ENCODE data around the gene ZHX3.

Gene ZHX3

DNA sequence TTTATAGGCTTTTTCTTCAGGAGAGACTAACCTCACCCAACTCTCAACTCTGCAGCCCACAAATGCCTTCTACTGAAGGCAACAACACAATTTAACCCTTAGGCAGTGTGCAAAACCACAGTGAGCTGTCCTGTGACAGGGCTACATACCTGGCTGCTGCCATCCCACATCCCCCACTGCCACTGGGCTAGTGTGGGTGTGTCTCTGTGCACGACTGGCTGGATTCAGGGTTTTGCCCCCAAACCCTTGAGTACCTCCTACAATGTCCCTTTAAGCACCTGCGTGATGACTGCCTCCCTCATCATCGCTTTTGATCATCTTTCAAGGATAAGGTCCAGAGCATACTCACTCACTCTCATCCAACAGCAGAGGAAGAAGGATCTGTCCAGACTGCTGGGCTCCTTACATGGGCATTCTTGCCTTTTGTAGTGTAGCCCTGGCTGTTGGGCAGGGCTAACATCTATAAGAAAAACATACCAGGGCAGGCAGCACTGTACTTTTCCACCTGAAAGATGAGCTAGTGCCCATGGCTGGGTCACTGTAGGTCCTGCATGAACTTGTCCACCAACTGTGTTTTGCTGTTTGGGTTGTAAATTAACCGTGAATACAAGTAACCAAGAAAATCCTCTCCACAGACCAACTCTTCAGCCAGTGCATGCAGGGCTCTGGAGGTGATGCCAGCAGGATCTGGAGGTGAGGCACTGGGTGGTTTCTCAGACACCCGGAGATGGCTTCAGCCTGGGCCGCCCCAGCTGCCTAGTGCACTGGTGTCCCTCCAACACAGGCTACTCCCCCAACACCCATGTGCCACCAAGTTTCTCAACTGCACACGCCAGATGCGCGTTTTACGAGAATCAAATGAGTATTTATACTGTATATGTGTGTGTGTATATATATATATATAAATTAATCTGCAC is 135.0 kb downstream of the ZHX3 start:
- DNase-seq, result no peak

DNA sequence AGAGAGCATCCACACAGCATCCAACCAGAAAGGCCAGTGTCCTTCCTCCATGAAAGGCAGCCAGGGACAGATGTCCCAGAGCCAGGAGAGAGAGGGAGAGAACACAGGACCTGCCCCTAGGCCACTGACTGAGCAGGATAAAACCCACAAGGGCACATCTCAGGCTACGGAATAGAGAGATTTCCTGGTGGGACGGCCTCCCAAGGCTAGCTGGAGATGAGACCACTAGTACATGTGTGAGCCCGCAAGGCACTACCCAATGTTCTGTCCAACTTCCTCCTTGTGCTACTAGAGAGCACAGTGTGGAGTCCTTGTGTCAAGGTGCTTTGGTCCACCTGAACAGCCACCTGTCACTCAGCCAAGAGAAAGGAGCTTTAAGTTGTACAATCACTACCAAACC is 136.0 kb downstream of the ZHX3 start:
- DNase-seq, result no peak

DNA sequence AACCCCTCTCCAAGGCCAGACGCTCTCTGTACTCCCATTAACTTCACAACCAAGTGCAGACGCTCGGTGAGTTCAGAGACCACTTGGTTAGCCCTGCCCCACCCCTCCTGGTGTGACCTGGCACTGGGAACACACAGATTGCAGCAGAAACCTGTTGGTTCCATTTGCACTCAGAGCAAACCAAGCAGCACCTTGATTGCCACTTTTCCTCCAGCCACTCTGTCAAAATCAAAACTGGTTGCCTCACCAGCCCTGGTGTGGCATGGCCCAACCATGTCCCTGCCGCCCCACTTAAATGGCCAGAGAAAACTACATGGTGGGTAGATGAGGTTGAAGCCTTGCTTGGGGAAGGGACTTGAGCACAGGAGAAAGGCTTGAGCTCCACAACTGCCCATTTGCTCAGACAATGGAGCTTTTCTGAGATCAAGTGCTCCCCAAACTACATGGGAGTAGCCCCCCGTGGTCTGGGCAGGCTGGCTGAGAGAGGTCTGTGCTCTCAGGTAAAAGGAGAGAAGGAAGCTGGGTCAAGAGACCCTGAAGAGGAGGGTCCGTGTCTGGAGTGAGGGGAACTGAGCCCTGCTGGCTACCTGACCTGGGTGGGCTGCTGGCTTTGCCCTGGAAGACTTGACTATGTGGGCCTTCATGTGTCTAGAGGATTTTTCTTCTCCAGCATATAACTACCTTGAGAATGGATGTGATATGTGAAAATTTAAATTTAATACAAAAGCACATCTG is 136.8 kb downstream of the ZHX3 start:
- DNase-seq, result no peak

DNA sequence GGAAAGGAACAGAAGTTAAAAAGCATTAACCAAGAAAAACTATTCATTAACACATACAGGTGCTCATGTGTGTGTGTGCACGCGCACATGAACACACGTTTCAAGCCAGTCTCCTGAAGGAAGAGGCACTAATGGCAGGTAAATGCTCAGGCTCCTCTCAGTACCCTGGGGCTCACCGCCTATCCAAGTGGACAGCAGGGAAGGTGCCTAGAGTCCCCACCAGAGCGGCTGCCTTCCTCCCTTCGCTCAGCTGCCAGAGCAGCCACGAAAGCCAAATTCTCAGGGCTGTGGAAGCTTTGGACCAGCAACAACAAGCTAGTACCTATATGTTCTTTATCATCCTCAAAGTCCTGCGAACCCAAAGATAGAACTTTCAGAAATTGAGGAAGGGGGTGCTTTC is 137.6 kb downstream of the ZHX3 start:
- DNase-seq, result no peak

DNA sequence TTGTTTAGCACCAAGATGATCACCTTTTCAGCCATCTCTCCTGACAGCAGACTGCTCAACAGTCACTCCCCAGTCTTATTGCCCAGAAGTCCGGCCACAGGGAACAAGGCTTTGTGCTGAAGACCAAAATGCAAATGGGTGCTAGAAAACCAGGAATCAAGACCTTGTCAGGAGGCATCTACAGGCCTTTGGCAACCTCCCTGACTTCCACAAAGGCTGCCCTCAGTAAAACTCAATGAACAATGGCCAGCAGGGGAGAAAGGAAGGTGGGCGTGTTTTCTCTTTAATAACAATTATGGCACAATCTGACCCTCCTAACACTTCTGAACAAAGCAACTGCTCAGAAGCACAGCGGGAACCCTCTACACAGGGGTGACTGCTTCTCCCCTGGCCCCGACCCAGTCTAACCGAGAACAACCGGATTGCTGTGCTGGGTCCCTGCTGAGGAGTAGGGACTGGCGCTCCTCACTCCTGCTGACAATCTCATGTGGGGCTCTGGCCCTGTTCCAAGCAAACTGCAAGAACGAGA is 138.6 kb downstream of the ZHX3 start:
- no peak for DNase-seq

DNA sequence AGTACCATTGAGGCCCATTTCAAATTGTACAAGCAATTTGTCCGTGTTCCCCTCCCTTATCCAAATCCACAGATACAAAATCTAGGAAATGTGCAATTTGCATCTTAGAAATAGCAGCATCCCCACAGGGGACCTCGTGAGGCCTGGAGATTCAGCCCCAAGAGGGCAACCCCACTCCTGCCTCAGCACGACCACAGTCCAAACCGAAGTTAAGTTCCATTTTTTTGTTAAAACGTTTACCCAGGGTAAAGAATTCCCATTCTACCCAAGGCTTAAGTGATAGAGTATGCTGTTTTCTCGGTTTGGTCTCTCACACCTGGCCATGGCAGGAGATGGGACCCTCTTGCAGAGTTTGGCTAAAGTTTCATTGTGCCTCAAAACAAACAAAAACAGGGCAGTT is 139.0 kb downstream of the ZHX3 start:
- no peak for DNase-seq

DNA sequence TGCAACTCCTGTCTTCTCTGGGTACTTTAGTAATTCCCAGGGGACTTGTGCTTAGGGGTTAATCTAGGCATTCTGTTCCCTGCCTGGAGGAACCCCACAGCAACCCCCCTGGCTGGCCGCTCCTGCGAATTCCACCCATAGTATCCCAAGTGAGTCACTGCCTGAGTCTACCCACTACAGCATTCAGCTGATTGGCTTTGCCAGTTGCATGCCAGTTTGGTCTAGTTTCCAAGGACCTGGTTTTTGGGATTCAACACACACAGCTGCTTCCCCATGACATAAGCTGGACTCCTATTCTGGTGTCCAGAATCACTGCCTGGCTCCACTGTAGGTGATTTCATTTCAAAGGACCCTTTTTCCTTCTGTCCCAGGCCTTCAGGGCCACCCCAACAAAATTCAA is 139.9 kb downstream of the ZHX3 start:
- DNase-seq, result no peak

DNA sequence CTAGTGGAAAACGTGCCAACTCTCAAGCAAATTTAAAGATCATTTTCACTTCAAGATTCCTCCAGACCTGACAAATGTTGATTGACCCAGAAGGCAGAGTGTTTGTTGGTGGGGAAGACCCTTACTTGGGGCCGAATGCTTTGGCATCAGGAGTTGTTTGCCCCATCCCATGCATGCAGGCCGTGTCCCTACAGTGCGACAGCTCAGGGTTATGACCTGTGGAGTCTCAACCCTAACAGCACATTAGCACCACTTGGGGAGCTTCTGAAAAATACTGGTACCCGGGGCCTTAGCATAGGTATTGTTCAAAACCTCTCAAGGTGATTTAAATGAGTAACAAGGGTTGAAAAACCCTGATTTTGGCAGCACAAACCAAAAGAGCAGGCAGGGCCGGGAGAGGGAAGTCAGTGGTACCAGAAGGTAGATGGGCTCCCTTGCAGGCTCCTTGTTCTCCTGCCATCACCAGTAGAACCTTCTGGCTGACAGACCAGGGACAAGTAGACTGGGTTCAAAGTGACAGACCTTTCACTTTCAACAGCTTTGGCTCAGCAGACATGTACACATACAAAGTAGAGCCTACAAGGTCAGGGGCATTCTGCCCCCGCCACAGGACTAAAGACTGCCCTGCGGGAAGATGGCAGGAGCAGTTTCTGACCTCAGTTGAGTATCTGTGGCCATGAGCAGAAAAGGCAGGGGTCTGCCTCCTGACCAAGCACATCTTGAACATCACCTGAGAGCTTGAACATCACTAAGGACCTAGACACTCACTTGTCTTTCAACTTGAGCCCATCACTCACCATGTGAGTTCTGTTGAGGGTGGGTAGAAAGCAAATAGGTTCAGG is 140.6 kb downstream of the ZHX3 start:
- no peak for DNase-seq

DNA sequence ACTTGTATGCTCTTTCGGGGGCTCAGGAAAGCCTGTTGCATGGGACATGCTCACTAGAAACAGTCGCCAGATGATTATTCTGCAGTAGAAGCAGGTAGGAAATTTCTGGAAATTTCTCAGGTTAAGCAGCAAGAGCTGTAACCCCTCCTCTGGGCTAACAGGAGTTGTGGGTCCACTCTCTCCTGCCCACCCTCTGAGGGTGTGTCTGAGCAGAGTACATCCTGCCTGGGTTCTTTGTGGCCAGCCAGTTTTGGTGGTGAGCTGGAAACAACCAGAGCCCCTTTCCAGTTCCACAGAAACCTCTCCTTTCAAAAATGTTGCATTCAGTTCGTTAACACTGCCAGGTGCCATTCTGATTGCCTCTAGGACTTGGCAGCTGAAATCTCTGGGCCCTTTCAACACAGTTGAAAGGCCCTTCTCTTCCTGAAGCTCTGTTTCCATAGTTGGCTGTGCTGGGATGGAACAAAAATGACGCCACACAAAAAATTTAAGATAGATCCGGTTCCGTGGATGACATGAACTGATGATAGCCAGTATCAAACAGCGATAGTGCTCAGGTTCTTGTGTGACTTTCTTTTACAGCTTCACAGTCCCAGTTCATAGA is 141.7 kb downstream of the ZHX3 start:
- no peak for DNase-seq

DNA sequence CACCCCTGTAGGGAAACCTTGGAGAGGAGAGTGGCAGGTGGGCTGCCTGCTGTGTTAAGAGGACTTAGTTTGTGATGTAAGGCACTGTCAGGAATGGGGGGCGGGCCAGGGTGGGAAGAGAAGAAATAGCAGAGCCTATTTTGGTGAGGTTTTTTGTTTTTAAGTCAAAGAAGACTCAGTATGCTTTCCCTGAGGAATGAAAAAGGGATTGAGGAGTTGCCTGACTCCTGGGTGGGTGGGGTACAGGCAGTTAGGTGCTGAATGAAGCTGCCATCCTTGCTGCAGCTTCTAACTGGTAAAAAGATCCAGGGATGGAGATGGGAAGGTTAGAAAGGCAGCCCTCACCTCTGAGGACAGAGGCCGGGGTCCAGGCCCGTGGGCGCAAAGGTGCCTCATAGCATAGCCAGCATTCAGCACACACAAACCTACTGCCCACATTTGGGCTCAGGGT is 142.3 kb downstream of the ZHX3 start:
- DNase-seq, result no peak

DNA sequence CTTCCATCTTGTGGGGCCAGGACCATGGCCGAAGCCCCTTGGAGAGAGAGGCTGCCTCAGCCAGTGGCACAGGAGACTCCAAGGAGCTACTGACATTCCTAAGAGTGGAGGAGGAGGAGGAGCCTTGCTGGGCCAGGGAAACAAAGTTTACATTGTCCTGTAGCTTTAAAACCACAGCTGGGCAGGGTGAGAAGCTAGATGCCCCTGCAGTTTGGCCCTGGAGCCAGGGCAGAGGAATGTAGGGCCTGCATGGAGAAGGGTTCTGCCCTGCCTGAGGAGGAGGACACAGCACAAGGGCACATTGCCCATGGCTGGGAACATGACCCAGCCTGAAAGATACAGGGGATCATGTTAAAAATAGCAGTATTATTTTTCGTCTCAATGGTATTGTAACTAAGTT is 142.7 kb downstream of the ZHX3 start:
- no peak for DNase-seq

DNA sequence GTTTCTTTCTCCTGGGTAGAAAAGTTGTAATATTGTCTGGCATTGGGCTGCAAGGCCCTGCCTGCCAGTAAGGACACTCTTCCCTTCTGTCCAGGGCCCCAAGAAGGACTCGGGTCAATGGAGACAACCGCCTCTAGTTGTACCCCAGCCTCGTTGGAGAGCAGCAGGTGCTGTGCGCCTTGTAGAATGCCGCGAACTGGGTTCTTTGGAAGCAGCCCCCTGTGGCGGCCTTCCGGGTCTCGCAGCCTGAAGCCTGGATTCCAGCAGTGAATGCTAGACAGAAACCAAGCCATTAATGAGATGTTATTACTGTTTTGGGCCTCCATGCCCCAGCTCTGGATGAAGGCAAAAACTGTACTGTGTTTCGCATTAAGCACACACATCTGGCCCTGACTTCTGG is 143.2 kb downstream of the ZHX3 start:
- peak; percentile 4 for DNase-seq

DNA sequence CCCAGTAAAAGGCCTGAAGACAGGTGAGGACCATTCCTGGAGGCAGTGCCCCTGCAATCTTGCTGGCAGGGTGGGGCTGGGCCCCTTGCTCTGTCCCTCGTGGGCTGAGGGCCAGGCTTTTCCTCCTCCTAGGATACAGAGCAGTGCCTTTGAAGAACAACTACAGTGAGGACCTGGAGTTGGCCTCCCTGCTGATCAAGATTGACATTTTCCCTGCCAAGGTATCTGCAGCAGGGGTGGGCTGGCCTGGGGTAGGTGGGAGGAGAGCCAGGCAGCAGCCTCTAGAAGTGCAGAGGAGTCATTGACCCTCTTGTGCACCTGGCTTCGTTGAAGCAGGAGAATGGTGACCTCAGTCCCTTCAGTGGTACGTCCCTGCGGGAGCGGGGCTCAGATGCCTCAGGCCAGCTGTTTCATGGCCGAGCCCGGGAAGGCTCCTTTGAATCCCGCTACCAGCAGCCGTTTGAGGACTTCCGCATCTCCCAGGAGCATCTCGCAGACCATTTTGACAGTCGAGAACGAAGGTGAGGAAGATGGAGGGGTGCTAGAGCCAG is 143.7 kb downstream of the ZHX3 start:
- DNase-seq, result peak; percentile 6

DNA sequence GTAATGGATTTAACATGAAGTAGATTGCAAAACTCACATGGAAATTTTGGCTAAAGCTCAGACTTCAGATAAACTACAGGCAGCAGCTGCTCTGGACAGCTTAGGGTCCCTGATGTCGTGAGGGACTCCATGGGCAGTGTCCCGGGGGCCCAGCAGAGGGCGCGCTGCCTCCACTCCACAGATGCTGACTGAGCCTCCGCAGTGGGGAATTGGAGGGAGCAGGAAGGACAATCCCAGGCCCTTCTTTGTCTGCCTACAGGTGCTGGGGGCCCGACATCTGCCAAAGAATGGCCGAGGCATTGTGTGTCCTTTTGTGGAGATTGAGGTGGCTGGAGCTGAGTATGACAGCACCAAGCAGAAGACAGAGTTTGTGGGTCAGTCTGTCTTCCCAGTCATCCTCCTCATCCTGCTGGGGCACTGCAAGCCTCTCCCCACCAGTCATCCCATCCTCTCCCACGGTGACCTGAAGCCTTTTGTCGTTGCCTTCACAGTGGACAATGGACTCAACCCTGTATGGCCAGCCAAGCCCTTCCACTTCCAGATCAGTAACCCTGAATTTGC is 144.3 kb downstream of the ZHX3 start:
- peak; percentile 52 for DNase-seq

DNA sequence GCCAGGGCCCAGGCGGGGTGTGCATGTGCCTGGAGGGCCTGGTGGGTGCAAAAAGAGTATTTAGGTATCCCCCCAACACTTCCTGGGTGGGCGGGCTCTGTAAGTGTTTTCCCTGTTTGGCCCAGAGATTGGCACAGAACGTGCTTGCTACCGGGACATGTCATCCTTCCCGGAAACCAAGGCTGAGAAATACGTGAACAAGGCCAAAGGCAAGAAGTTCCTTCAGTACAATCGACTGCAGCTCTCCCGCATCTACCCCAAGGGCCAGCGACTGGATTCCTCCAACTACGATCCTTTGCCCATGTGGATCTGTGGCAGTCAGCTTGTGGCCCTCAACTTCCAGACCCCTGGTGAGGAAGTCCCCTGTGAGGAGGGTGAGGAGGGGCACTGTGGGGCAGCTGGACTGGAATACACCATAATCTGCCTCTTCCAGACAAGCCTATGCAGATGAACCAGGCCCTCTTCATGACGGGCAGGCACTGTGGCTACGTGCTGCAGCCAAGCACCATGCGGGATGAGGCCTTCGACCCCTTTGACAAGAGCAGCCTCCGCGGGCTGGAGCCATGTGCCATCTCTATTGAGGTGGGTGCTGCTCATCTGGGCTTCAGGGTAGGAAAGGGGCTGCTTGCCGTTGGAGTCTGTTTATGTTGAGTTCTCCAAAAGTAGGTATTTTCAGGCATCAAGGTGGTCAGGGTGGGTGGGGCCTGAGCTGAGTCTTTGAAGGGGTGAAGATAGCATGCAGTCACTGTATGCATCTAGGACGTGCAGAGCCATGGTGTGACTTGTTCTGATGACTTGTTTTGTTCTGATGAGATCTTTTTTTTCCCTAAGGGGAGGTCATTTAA is 145.0 kb downstream of the ZHX3 start:
- peak; percentile 5 for DNase-seq

DNA sequence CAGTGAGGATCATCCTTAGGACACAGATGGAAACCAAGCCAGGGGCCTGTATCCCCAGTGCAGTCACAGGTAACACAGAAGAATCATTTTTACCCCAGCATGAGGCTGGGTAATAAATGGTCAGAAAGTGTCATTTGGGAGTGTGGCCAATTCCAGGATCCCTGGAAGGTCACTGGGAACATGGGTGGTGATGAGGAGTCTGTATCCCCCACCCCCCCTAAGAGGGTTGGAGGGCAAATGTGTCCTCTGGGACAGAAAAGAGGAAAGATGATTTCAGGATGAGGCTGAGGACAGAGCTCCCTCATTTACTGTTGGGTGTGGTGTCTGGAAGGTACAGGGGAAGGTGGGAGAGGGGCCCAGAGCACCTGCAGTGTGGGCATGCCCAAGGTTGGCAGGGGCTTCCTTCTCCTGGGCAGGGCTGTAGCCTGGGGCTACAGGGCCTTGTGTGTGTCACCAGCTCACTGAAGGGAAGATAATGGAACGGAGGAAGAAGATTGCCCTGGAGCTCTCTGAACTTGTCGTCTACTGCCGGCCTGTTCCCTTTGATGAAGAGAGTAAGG is 145.7 kb downstream of the ZHX3 start:
- peak; percentile 5 for DNase-seq

DNA sequence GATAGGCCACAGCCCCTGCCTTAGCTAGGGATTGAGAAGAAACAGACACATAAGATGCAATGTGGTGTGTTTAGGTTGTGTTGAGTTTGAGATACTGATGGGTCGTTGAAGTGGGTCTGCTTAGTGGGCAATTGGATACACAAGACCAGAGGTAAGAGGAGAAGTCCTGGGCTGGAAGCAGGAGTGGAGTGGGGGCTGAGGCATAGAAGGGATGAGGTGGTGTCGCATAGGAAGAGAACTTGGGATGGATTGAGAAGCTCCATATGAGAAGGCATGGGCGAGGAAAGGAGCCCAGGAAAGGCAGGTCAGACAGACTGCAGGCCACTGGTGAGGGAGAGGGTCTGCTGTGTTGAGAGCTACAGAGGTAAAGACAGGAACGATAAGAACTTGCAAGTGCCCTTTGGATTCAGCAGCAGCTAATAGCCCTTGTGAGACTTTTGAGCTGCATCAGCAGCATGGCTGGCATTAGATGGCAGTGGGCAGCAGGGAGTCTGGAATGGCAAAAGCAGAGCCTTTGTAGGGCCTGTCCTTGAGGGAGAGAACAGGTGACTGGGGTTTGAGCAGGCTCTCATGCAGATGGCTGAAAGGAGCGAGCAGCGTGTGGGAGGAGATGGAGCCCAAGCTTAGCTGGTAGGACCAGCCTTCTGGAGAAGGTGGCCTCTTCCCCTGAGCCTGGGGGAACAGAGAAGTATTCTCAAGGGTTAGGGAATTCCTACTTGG is 147.0 kb downstream of the ZHX3 start:
- DNase-seq, result no peak

DNA sequence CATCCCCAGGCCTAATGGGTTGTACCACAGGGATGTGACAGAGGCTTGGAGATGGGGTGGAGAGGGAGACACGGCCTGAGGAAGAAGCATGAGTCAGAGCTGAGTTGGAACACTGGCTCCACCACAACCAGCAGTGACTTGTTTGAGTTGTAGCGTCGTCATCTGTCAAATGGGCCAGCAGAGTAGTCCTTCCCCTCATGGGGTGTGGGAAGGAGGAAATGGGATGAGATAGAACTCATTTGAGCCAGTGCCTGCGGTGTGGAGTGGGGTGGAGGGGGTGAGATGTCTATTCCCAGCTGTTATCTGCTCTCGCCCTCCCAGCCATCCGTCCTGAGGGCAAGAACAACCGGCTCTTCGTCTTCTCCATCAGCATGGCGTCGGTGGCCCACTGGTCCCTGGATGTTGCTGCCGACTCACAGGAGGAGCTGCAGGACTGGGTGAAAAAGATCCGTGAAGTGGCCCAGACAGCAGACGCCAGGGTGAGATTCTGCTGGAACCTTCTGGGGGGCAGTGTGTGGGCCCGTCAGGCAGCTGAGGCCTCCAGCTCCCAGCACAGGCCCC is 147.7 kb downstream of the ZHX3 start:
- no peak for DNase-seq

DNA sequence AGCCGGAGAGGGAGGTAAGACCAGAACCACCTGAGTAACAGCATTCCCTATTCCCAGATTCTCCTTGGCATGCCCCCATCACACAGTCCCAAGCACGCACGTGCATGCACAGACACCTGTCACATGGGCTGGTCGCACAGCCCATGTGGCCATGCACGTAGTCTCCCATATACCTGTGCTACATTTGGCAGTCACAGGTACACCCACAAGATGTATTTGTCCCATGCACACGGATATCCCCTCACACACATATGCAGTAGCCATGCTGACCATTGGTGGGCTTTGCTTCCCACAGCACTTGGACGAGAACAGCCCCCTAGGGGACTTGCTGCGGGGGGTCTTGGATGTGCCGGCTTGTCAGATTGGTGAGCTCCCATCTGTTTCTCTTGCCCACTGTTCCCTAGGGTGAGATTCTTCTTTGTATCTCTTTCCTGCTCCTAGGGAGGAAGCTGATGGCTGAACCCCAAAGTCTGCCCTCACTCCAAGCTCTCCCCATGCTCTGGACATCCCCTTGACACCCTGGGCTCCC is 148.3 kb downstream of the ZHX3 start:
- no peak for DNase-seq
